K562 (cell line): Measurements from ENCODE around the gene SLTM. TPM values are rescaled to one million over a fixed set of nuclear protein-coding genes. Genes with fewer than 3 reads are reported as not detected.
"Not testable (repeated sequence)": the region's sequence is repeated elsewhere in the genome, so short reads cannot be mapped to it uniquely, and the experiment has no call there.

Experiments used
- ATAC-seq: fragments of 200-7000 bp; cut with Tn5 transposase; 3 replicates; pipeline ENCODE4 v1.9.1; 2020; ENCODE audit warnings: moderate library complexity
- BruUV-seq: library from RNA; stranded (reverse); fragments of 400-500 nt; replicated peaks from 2 replicates; lab custom pipeline; 2021; lab: Mats Ljungman, UMichigan
- CTCF ChIA-PET: fragments of 300-600 bp; formaldehyde crosslinking; extraction: SDS; loops from one replicate; lab custom pipeline; 2021; ENCODE audit warnings: low intra/inter-chr PET ratio; lab: Yijun Ruan, JAX
- POLR2A ChIA-PET: fragments of 300-600, 350-650 bp; sonication (Branson Sonifier 250); formaldehyde crosslinking; extraction: SDS; loops from one replicate; lab custom pipeline; 2021; ENCODE audit warnings: antibody characterized with exemption, inconsistent platforms; lab: Yijun Ruan, JAX
- DNase-seq, 4 experiments: peaks; one replicate each; pipeline versions ENCODE4 v3.0.0 to v3.0.0-alpha.2; 2011 to 2018; ENCODE audit warnings: low spot score in 3 of 4, mixed read lengths in 3 of 4; ENCODE audit errors: extremely low read depth in 1 of 4
- FAIRE-seq: peaks from 2 replicates; lab custom pipeline; 2011; peaks lifted over from hg19 to GRCh38; lab: Jason Lieb, UNC
- H2AFZ ChIP-seq: 2 replicates; pipeline ENCODE4 v1.6.0; 2011; ENCODE audit warnings: low read depth, low read length, control low read depth, inconsistent platforms
- H3K27ac ChIP-seq: fragments of 200-600 bp; 3 replicates; pipeline ENCODE4 v1.8.0; 2011; ENCODE audit warnings: low read depth, mild to moderate bottlenecking, control low read depth, inconsistent platforms, low read length, moderate library complexity, mixed read lengths; ENCODE audit errors: extremely low read depth
- H3K27me3 ChIP-seq, 2 experiments: fragments of 300-600 bp in 1 of 2; 2 replicates in 1 of 2; 3 replicates in 1 of 2; pipeline versions ENCODE4 v1.6.0 to v1.8.0; 2011; ENCODE audit warnings: inconsistent platforms in 2 of 2, low read length in 2 of 2, mild to moderate bottlenecking in 1 of 2, mixed read lengths in 1 of 2, moderate library complexity in 1 of 2; ENCODE audit not compliant: control insufficient read depth in 2 of 2, insufficient read depth in 2 of 2
- H3K36me3 ChIP-seq: fragments of 300-600 bp; 3 replicates; pipeline ENCODE4 v1.8.0; 2011; ENCODE audit warnings: mild to moderate bottlenecking, low read length, inconsistent platforms; ENCODE audit not compliant: control insufficient read depth, insufficient read depth
- H3K4me1 ChIP-seq, 2 experiments: fragments of 200-600 bp in 1 of 2; replicated peaks in 1 of 2; 2 replicates in 1 of 2; 3 replicates in 1 of 2; pipeline versions ENCODE4 v1.5.1 to v1.8.0; 2011; ENCODE audit warnings: inconsistent platforms in 2 of 2, low read length in 2 of 2, mild to moderate bottlenecking in 1 of 2, mixed read lengths in 1 of 2, moderate library complexity in 1 of 2; ENCODE audit not compliant: control insufficient read depth in 2 of 2, insufficient read depth in 2 of 2
- H3K4me2 ChIP-seq: 2 replicates; pipeline ENCODE4 v1.6.1; 2011; ENCODE audit warnings: low read length, control low read depth, inconsistent platforms, mixed read lengths; ENCODE audit not compliant: insufficient read depth
- H3K4me3 ChIP-seq: fragments of 200-600 bp; sonication (generic), shearing (Covaris generic); 2 replicates; pipeline ENCODE4 v1.5.1; 2016; ENCODE audit warnings: control low read depth, inconsistent platforms
- H3K79me2 ChIP-seq: fragments of 200-600 bp; 3 replicates; pipeline ENCODE4 v1.8.0; 2011; ENCODE audit warnings: low read length, inconsistent platforms; ENCODE audit not compliant: control insufficient read depth, insufficient read depth
- H3K9ac ChIP-seq, 2 experiments: 2 replicates each; pipeline versions ENCODE4 v1.6.0 to v1.6.1; 2011; ENCODE audit warnings: low read depth in 2 of 2, low read length in 2 of 2, control low read depth in 1 of 2, inconsistent platforms in 1 of 2, mild to moderate bottlenecking in 1 of 2, mixed read lengths in 1 of 2; ENCODE audit not compliant: insufficient read depth in 1 of 2
- H3K9me1 ChIP-seq: one replicate; pipeline ENCODE4 v1.6.0; 2011; ENCODE audit warnings: inconsistent platforms, mild to moderate bottlenecking, low read length, moderate library complexity; ENCODE audit not compliant: control insufficient read depth, insufficient read depth
- H3K9me3 ChIP-seq: replicated peaks from 2 replicates; pipeline ENCODE4 v1.5.1; 2011; ENCODE audit warnings: low read depth, low read length, inconsistent platforms; ENCODE audit not compliant: control insufficient read depth, insufficient read depth
- H4K20me1 ChIP-seq: replicated peaks from 2 replicates; pipeline ENCODE4 v1.6.1; 2011; ENCODE audit warnings: low read length, inconsistent platforms, mixed read lengths; ENCODE audit not compliant: control insufficient read depth, insufficient read depth
- CEBPG ChIP-seq, 3 experiments: fragments of 200-800 bp in 1 of 3; sonication (Bioruptor generic) in 1 of 3; sonication (generic) in 1 of 3; formaldehyde crosslinking in 1 of 3; IDR thresholded peaks in 2 of 3; conservative IDR thresholded peaks in 1 of 3; 2 replicates each; pipeline versions ENCODE4 v1.6.1 to v1.8.0; 2016 to 2022; ENCODE audit warnings: missing compliant biosample characterization in 2 of 3, missing genetic modification characterization in 2 of 3, mild to moderate bottlenecking in 1 of 3, missing genetic modification reagents in 1 of 3
- EHMT2 ChIP-seq: fragments of 450-650 bp; IDR thresholded peaks from 2 replicates; pipeline ENCODE4 v1.6.1; 2018; ENCODE audit warnings: antibody characterized with exemption
- HINFP ChIP-seq: fragments of 450-650 bp; conservative IDR thresholded peaks from 2 replicates; pipeline ENCODE4 v1.6.1; 2016; ENCODE audit warnings: missing genetic modification characterization, low read depth, mild to moderate bottlenecking, control low read depth, missing compliant biosample characterization
- KLF13 ChIP-seq: fragments of 450-650 bp; IDR thresholded peaks from 2 replicates; pipeline ENCODE4 v1.6.1; 2016; ENCODE audit warnings: missing genetic modification characterization, low read depth, mild to moderate bottlenecking, missing compliant biosample characterization, moderate library complexity, borderline replicate concordance
- MECOM ChIP-seq: fragments of 250-450 bp; sonication (Bioruptor Pico); IDR thresholded peaks from 2 replicates; pipeline ENCODE4 v1.8.0; 2022; ENCODE audit warnings: inconsistent platforms
- RBM34 ChIP-seq: fragments of 200-400 bp; formaldehyde crosslinking; IDR thresholded peaks from 2 replicates; pipeline ENCODE4 v1.6.1; 2018; ENCODE audit warnings: low read length, borderline replicate concordance; ENCODE audit not compliant: insufficient read depth
- TEAD2 ChIP-seq: fragments of 450-650 bp; IDR thresholded peaks from 2 replicates; pipeline ENCODE4 v1.6.1; 2016; ENCODE audit warnings: missing genetic modification characterization, control low read depth, missing compliant biosample characterization
- THAP12 ChIP-seq: fragments of 250-450 bp; sonication (Bioruptor Pico); IDR thresholded peaks from 2 replicates; pipeline ENCODE4 v1.9.0; 2021; ENCODE audit warnings: mild to moderate bottlenecking, inconsistent platforms
- XRCC3 ChIP-seq: fragments of 450-650 bp; IDR thresholded peaks from 2 replicates; pipeline ENCODE4 v1.6.1; 2017; ENCODE audit warnings: mild to moderate bottlenecking, moderate library complexity
- ZFX ChIP-seq: sonication (generic); formaldehyde crosslinking; IDR thresholded peaks from 2 replicates; pipeline ENCODE4 v1.8.0; 2022; ENCODE audit warnings: mild to moderate bottlenecking, missing genetic modification reagents, moderate library complexity
- ZNF197 ChIP-seq: fragments of 200-800 bp; sonication (Bioruptor generic); IDR thresholded peaks from 2 replicates; pipeline ENCODE4 v1.6.1; 2016; ENCODE audit warnings: low read depth, missing genetic modification characterization, missing compliant biosample characterization
- ZNF830 ChIP-seq: fragments of 250-450 bp; sonication (Bioruptor Pico); IDR thresholded peaks from 2 replicates; pipeline ENCODE4 v1.5.0; 2021; ENCODE audit warnings: mild to moderate bottlenecking
- WGBS: fragments of 100-300 bp; shearing (Covaris generic); methylation state at CpG from one replicate; pipeline ENCODE4 v1.1.6; 2016; ENCODE audit warnings: low coverage, mixed read lengths; ENCODE audit not compliant: insufficient coverage; ENCODE audit errors: missing lambda C conversion rate; 5-methylcytosine and 5-hydroxymethylcytosine counted together
- in situ Hi-C: fragments of 300-500 bp; cut with MboI; formaldehyde crosslinking; loops from 4 replicates; pipeline ENCODE4 v1.15.0; 2018; ENCODE audit warnings: inconsistent platforms, mixed read lengths
- intact Hi-C: fragments of 100-400 bp; cut with micrococcal nuclease; formaldehyde crosslinking; loops from 2 replicates; pipeline ENCODE4 v1.14.2; 2022
- polyA plus RNA-seq, 8 experiments: library from polyadenylated mRNA; depleted of rRNA in 4 of 8; stranded (reverse) in 5 of 8; unstranded in 3 of 8; fragments of >200 nt; fragmentation: Nextera tagmentation in 2 of 8; fragmentation: Illumina TruSeq in 1 of 8; extraction: Ambion mirVana in 2 of 8; extraction: Trizol in 1 of 8; gene quantifications; 2 replicates each; pipeline versions ENCODE4 v1.2.1 to v1.2.3, GENCODE V29; 2011 to 2014; ENCODE audit warnings: inconsistent platforms in 1 of 8, missing spikeins in 1 of 8
- total RNA-seq, 7 experiments: library from RNA; depleted of rRNA in 6 of 7; stranded (reverse); fragments of >200 nt in 6 of 7; fragmentation: Illumina TruSeq in 2 of 7; extraction: Trizol in 2 of 7; gene quantifications; 2 replicates each; pipeline versions ENCODE4 v1.2.1 to v1.2.3, GENCODE V29; 2011 to 2021; ENCODE audit warnings: low replicate concordance in 1 of 7

Gene SLTM
- total and polyA plus RNA-seq, 9 of the 15 experiments (the other 6 are each of a cell fraction or from before 2014, with no cell fraction given) = 39.5 to 163 (median 102) TPM

- no peaks in the 10 kb centered on the region for H3K9me3 ChIP-seq
- no peak overlapping the region for H3K4me3 ChIP-seq
- POLR2A ChIA-PET = interaction anchor here (0.6 to 2.5 kb wide), 5 partner anchors 9 to 1431 kb away, joined by 3 to 17 read pairs (median 3); no protein-coding TSS in a partner anchor
- no peak overlapping the region for H2AFZ ChIP-seq
- CTCF ChIA-PET = no interaction called here
- no peaks in the 10 kb centered on the region for H3K9me1 ChIP-seq
- no peak overlapping the region for H3K4me2 ChIP-seq
- H3K79me2 ChIP-seq = peaks cover 90% of the 10 kb centered on the region
- H3K27me3 ChIP-seq = no peaks in the 10 kb centered on the region
- TF ChIP-seq ZNF830 (CRISPR knock-in tag) = no peak
- TF ChIP-seq EHMT2 = no peak
- no peak for TF ChIP-seq HINFP (tag)
- TF ChIP-seq THAP12 (CRISPR knock-in tag) = no peak
- TF ChIP-seq ZNF197 (CRISPR knock-in tag) = no peak
- TF ChIP-seq RBM34 = no peak
- TF ChIP-seq KLF13 (tag) = no peak
- TF ChIP-seq MECOM (CRISPR knock-in tag) = no peak
- no peak for TF ChIP-seq ZFX
- no peak for TF ChIP-seq TEAD2 (tag)
- no peak for TF ChIP-seq CEBPG (CRISPR knock-in tag; IDR thresholded peaks at IDR 0.05)
- no peak for TF ChIP-seq CEBPG (tag; conservative IDR thresholded peaks at IDR 0.05 in 1 of 2, IDR thresholded peaks at IDR 0.05 in 1 of 2)
- TF ChIP-seq XRCC3 = no peak
- no peak overlapping the region for H3K27ac ChIP-seq
- 95% methylated on average over 3 of the region's 4 CpGs for WGBS
- no peaks in the 10 kb centered on the region; the same call in 1 of the 2 replicates for H4K20me1 ChIP-seq
- ATAC-seq = no peak
- H3K4me1 ChIP-seq = peaks cover 19 to 21% of the 10 kb centered on the region in 2 experiments; a peak in 4 of 5 replicates
- BruUV-seq = no TSS peak
- intact Hi-C loops = no loop called here
- in situ Hi-C loops = no loop called here
- DNase-seq = no peak
- FAIRE-seq = no peak
- H3K9ac ChIP-seq = no peak overlapping the region
- peaks cover 67% of the 10 kb centered on the region for H3K36me3 ChIP-seq
Measured at GRCh38 chr15:58921267-58921790, 12.2 kb downstream of the SLTM start.

DNA sequence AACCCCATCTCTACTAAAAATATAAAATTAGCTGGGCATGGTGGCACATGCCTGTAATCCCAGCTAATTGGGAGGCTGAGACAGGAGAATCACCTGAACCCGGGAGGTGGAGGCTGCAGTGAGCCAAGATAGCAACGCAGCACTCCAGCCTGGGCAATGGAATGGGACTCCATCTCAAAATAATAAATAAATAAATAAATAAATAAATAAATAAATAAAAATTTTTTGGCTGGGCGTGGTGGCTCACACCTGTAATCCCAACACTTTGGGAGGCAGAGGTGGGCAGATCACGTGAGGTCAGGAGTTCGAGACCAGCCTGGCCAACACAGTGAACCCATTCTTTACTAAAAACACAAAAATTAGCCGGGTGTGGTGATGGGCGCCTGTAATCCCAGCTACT, 13.0 kb downstream of the SLTM start:
- H3K4me2 ChIP-seq, CTCF ChIA-PET, H3K9ac ChIP-seq, H3K4me3 ChIP-seq, H3K9me1 ChIP-seq, BruUV-seq, H2AFZ ChIP-seq, H3K9me3 ChIP-seq, ATAC-seq, intact Hi-C loops, in situ Hi-C loops, DNase-seq, H3K27me3 ChIP-seq, H3K27ac ChIP-seq, H4K20me1 ChIP-seq, FAIRE-seq: not testable (repeated sequence)
- 97% methylated on average over 7 of the region's 7 CpGs for WGBS
- Histone ChIP-seq H3K79me2 (peaks cover 86% of the 10 kb centered on the region), H3K4me1 (peaks cover 19 to 21% of the 10 kb centered on the region in 2 experiments; a peak in 4 of 5 replicates), H3K36me3 (peaks cover 67% of the 10 kb centered on the region)
- POLR2A ChIA-PET = interaction anchor here (6.0 kb wide), 1 partner anchor 11 kb away, joined by 35 read pairs; no protein-coding TSS in a partner anchor
